Stimulated activated CD8-positive, alpha-beta memory T cell treated with anti-CD3 and anti-CD28 coated beads, Interleukin-12 subunit alpha, Interleukin-12 subunit beta, amount 100 ng/mL, for 4 hours (primary cell): ENCODE results near the gene RAB11FIP4.
"Not testable (repeated sequence)": the region's sequence is repeated elsewhere in the genome, so short reads cannot be mapped to it uniquely, and the experiment has no call there.

ENCODE experiments used
- DNase-seq: peaks from one replicate; pipeline ENCODE4 v3.0.0-alpha.2; 2020; ENCODE audit warnings: low read depth

Gene RAB11FIP4

GRCh38 chr17:31391496-31391949 lies at the start of gene RAB11FIP4:
Gene RAB11FIP4, plus strand, starts transcription at chr17:31391675. Its CDS starts 178 bp downstream, at chr17:31391853.
- DNase-seq, result no peak

- not testable (repeated sequence) for DNase-seq
These were observed 46.2 kb upstream of the RAB11FIP4 start for GRCh38 chr17:31345191-31345747.

- DNase-seq, result no peak
These were observed 42.0 kb upstream of the RAB11FIP4 start for GRCh38 chr17:31349454-31349853.

- DNase-seq, result no peak
These were observed 35.5 kb upstream of the RAB11FIP4 start for GRCh38 chr17:31355935-31356334.

- DNase-seq, result no peak
These were observed 34.4 kb upstream of the RAB11FIP4 start for GRCh38 chr17:31357091-31357490.

- DNase-seq, result no peak
These were observed 33.6 kb upstream of the RAB11FIP4 start for GRCh38 chr17:31357839-31358394.

- no peak for DNase-seq
These were observed 27.5 kb upstream of the RAB11FIP4 start for GRCh38 chr17:31364012-31364411.

GRCh38 chr17:31366088-31366487 lies 25.4 kb upstream of the RAB11FIP4 start:
- no peak for DNase-seq

- DNase-seq, result no peak
These were observed 22.2 kb upstream of the RAB11FIP4 start for GRCh38 chr17:31369266-31369665.

GRCh38 chr17:31371511-31372097 lies 19.9 kb upstream of the RAB11FIP4 start:
- DNase-seq, result no peak

GRCh38 chr17:31373150-31374093 lies 18.1 kb upstream of the RAB11FIP4 start:
- DNase-seq, result no peak

GRCh38 chr17:31374094-31374447 lies 17.4 kb upstream of the RAB11FIP4 start:
- no peak for DNase-seq

- no peak for DNase-seq
These were observed 17.0 kb upstream of the RAB11FIP4 start for GRCh38 chr17:31374503-31374902.

- no peak for DNase-seq
These were observed 12.8 kb upstream of the RAB11FIP4 start for GRCh38 chr17:31378638-31379037.

GRCh38 chr17:31379597-31380205 lies 11.8 kb upstream of the RAB11FIP4 start:
- no peak for DNase-seq

- no peak for DNase-seq
These were observed 10.3 kb upstream of the RAB11FIP4 start for GRCh38 chr17:31381165-31381668.

GRCh38 chr17:31382668-31383275 lies 8.7 kb upstream of the RAB11FIP4 start:
- DNase-seq, result not testable (repeated sequence)

- not testable (repeated sequence) for DNase-seq
These were observed 8.0 kb upstream of the RAB11FIP4 start for GRCh38 chr17:31383488-31383887.

- no peak for DNase-seq
These were observed 5.8 kb upstream of the RAB11FIP4 start for GRCh38 chr17:31385428-31386285.

- DNase-seq, result no peak
These were observed 4.9 kb upstream of the RAB11FIP4 start for GRCh38 chr17:31386542-31387075.
